HG02623 (cell line): ENCODE data around the gene B4GALT1.
"Not testable (repeated sequence)": the region's sequence is repeated elsewhere in the genome, so short reads cannot be mapped to it uniquely, and the experiment has no call there.

ENCODE experiments used
- ATAC-seq: cut with Tn5 transposase; IDR thresholded peaks from one replicate; pipeline ENCODE4 v1.9.1; 2021; ENCODE audit warnings: moderate library complexity; ENCODE audit not compliant: unreplicated experiment

The B4GALT1 gene

GRCh38 chr9:33163433-33164137 lies 3.6 kb downstream of the B4GALT1 start:
- ATAC-seq: no peak

GRCh38 chr9:33162721-33163311 lies 4.3 kb downstream of the B4GALT1 start:
- no peak for ATAC-seq

- ATAC-seq: no peak
Measured at GRCh38 chr9:33161589-33162132, 5.5 kb downstream of the B4GALT1 start.

- no peak for ATAC-seq
Measured at GRCh38 chr9:33161011-33161588, 6.0 kb downstream of the B4GALT1 start.

GRCh38 chr9:33160446-33160845 lies 6.7 kb downstream of the B4GALT1 start:
- ATAC-seq: not testable (repeated sequence)

GRCh38 chr9:33159777-33160127 lies 7.4 kb downstream of the B4GALT1 start:
- peak; percentile 28 for ATAC-seq

GRCh38 chr9:33158843-33159776 lies 8.0 kb downstream of the B4GALT1 start:
- no peak for ATAC-seq

GRCh38 chr9:33157960-33158842 lies 8.9 kb downstream of the B4GALT1 start:
- no peak for ATAC-seq

- no peak for ATAC-seq
Measured at GRCh38 chr9:33155393-33155792, 11.7 kb downstream of the B4GALT1 start.

- ATAC-seq: no peak
Measured at GRCh38 chr9:33154371-33154770, 12.8 kb downstream of the B4GALT1 start.

GRCh38 chr9:33153666-33154065 lies 13.5 kb downstream of the B4GALT1 start:
- ATAC-seq: no peak

GRCh38 chr9:33153001-33153400 lies 14.1 kb downstream of the B4GALT1 start:
- no peak for ATAC-seq

GRCh38 chr9:33151601-33152000 lies 15.5 kb downstream of the B4GALT1 start:
- ATAC-seq: no peak

- ATAC-seq: no peak
Measured at GRCh38 chr9:33151007-33151557, 16.1 kb downstream of the B4GALT1 start.

GRCh38 chr9:33148367-33149014 lies 18.6 kb downstream of the B4GALT1 start:
- no peak for ATAC-seq

GRCh38 chr9:33147416-33148169 lies 19.5 kb downstream of the B4GALT1 start:
- ATAC-seq: no peak

- no peak for ATAC-seq
Measured at GRCh38 chr9:33146298-33146697, 20.8 kb downstream of the B4GALT1 start.

- ATAC-seq: no peak
Measured at GRCh38 chr9:33144551-33144950, 22.6 kb downstream of the B4GALT1 start.

- ATAC-seq: no peak
Measured at GRCh38 chr9:33143241-33143661, 23.9 kb downstream of the B4GALT1 start.
